GM15510 (cell line): Measurements from ENCODE around the gene TDRD9.

Source experiments
- POLR2A ChIP-seq: IDR thresholded peaks from 3 replicates; pipeline ENCODE4 v1.6.1; 2011; ENCODE audit warnings: borderline replicate concordance; ENCODE audit not compliant: insufficient read length; ENCODE audit errors: extremely low read depth

The TDRD9 gene

GRCh38 chr14:104016873-104017650 is 88.8 kb downstream of the TDRD9 start:
- TF ChIP-seq POLR2A, result no peak

GRCh38 chr14:104019029-104019428 is 90.8 kb downstream of the TDRD9 start:
- no peak for TF ChIP-seq POLR2A

DNA sequence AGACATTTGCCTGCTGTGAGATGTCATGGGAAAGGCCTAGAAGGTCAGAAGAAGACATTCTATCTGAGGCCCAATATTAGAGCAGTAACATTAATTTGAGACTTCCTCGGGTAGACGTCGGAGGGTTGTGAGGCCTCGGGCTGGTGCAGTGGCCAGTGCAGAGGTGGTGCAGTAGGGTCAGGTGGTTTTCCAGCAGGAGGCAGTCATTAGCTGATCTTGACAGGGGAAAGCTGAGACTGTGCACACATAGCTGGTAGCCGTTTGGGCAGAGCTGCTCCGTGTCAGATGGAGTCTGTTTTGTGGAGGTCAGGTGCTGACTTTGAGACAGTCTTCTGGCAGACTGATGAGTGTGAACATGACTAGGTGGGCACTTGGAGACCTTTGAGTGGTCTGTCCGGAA is 91.5 kb downstream of the TDRD9 start:
- TF ChIP-seq POLR2A, result no peak

GRCh38 chr14:104020471-104020870 is 92.2 kb downstream of the TDRD9 start:
- no peak for TF ChIP-seq POLR2A

GRCh38 chr14:104023325-104024055 is 95.2 kb downstream of the TDRD9 start:
- TF ChIP-seq POLR2A, result no peak

GRCh38 chr14:104025534-104025933 is 97.3 kb downstream of the TDRD9 start:
- TF ChIP-seq POLR2A, result no peak

DNA sequence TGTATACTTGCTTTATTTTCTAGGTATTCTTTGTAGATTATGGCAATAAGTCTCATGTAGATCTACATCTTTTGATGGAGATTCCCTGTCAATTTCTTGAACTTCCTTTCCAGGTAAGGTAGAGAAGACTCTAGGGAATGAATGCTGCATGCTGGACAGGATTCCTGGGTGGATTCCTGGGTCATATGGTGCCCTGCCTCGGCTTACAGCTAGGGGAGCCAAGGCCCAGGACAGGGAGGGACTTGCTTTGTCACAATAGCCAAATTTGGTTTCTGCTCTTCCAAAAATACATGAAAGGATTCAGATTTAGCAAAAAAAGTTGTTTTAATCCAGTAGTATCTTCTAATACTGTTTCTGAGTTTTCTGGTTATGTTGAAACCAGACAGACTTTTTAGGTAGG is 97.8 kb downstream of the TDRD9 start:
- TF ChIP-seq POLR2A, result no peak

DNA sequence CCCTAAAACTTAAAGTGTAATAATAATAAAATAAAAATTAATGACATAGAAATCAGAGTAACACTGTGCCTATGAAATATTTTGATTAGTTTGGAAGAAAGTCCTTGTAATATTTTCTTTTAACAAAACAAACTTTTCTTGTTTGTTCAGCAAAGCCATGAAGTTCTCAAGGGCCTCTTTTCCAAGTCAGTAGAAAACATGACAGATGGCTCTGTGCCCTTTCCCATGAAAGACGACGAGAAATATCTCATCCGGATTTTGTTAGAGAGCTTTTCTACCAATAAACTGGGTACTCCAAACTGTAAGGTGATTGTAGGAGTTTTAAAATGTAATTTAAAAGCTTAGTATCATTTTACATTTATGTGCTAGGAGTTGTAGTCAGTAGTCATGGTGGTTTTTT is 102.7 kb downstream of the TDRD9 start:
- no peak for TF ChIP-seq POLR2A

GRCh38 chr14:104031384-104031783 is 103.1 kb downstream of the TDRD9 start:
- TF ChIP-seq POLR2A, result no peak

- no peak for TF ChIP-seq POLR2A
Measured at GRCh38 chr14:104034976-104035699, 106.9 kb downstream of the TDRD9 start.

GRCh38 chr14:104036212-104036611 is 108.0 kb downstream of the TDRD9 start:
- no peak for TF ChIP-seq POLR2A

GRCh38 chr14:104037074-104037473 is 108.8 kb downstream of the TDRD9 start:
- no peak for TF ChIP-seq POLR2A

- no peak for TF ChIP-seq POLR2A
Measured at GRCh38 chr14:104037903-104038302, 109.6 kb downstream of the TDRD9 start.

GRCh38 chr14:104039214-104039613 is 111.0 kb downstream of the TDRD9 start:
- no peak for TF ChIP-seq POLR2A

DNA sequence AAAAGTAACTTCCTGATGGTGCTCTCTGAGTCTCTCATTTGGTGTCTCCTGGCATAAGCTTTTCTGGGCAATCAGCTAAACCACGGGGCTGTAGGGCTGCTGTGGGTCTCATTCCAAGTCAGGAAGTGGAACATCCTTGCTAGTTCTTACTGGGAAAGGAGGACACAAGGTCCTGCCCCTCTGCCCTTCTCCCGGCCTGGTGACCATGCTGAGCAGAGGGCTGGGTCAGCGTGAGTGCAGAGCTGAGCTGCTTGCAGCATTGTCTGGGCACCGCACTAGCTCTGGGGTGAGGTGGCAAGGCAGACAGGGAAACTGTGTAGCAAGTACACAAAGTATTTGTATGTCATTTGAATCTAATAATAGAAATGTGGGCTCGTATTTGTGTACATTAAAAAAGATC is 112.3 kb downstream of the TDRD9 start:
- TF ChIP-seq POLR2A, result no peak
